GM23338 (cell line): ENCODE results near the gene MLF1. TPM values are rescaled to one million over a fixed set of nuclear protein-coding genes. Genes with fewer than 3 reads are reported as not detected.

Experiments used
- ATAC-seq: fragments of 200-7000 bp; cut with Tn5 transposase; 3 replicates; pipeline ENCODE4 v1.9.1; 2020
- DNase-seq: peaks from one replicate; pipeline ENCODE4 v3.0.0-alpha.2; 2015; ENCODE audit warnings: low spot score
- H2AFZ ChIP-seq: fragments of 200-600 bp; sonication (generic); 2 replicates; pipeline ENCODE4 v1.8.0; 2016; ENCODE audit warnings: antibody characterized with exemption, mild to moderate bottlenecking, moderate library complexity
- H3F3A ChIP-seq: fragments of 200-600 bp; sonication (generic); replicated peaks from 2 replicates; pipeline ENCODE4 v1.8.0; 2017; ENCODE audit warnings: antibody characterized with exemption, mixed run types, low read depth
- H3K27ac ChIP-seq: fragments of 200-600 bp; sonication (generic); 2 replicates; pipeline ENCODE4 v1.6.1; 2016; ENCODE audit warnings: low read depth
- H3K27me3 ChIP-seq: fragments of 200-600 bp; sonication (generic); 2 replicates; pipeline ENCODE4 v1.8.0; 2016; ENCODE audit warnings: mild to moderate bottlenecking, mixed run types, moderate library complexity; ENCODE audit not compliant: insufficient read depth
- H3K36me3 ChIP-seq: fragments of 200-600 bp; sonication (generic); 2 replicates; pipeline ENCODE4 v1.8.0; 2016; ENCODE audit warnings: mild to moderate bottlenecking; ENCODE audit not compliant: insufficient read depth
- H3K4me1 ChIP-seq: fragments of 200-600 bp; sonication (generic); 2 replicates; pipeline ENCODE4 v1.8.0; 2016; ENCODE audit warnings: mild to moderate bottlenecking, moderate library complexity; ENCODE audit not compliant: insufficient read depth
- H3K4me2 ChIP-seq: fragments of 200-600 bp; sonication (generic); 2 replicates; pipeline ENCODE4 v1.7.1; 2017; ENCODE audit warnings: mixed run types
- H3K4me3 ChIP-seq: fragments of 200-600 bp; sonication (generic); 2 replicates; pipeline ENCODE4 v1.6.1; 2016; ENCODE audit warnings: mixed run types
- H3K79me2 ChIP-seq: fragments of 200-600 bp; sonication (generic); replicated peaks from 2 replicates; pipeline ENCODE4 v1.8.0; 2017; ENCODE audit warnings: mild to moderate bottlenecking; ENCODE audit not compliant: insufficient read depth
- H3K9me2 ChIP-seq: fragments of 200-600 bp; sonication (generic); 2 replicates; pipeline ENCODE4 v1.8.0; 2017; ENCODE audit not compliant: insufficient read depth
- H4K20me1 ChIP-seq: fragments of 200-600 bp; sonication (generic); replicated peaks from 2 replicates; pipeline ENCODE4 v1.8.0; 2017; ENCODE audit warnings: mild to moderate bottlenecking; ENCODE audit not compliant: insufficient read depth
- H3K27ac Mint-ChIP-seq: 2 replicates; pipeline ENCODE4 v1.8.0; 2020; ENCODE audit warnings: inconsistent platforms, mild to moderate bottlenecking, moderate library complexity, mixed read lengths
- H3K27me3 Mint-ChIP-seq: 3 replicates; pipeline ENCODE4 v1.8.0; 2022; ENCODE audit warnings: low read depth, mild to moderate bottlenecking, moderate library complexity, mixed read lengths, inconsistent platforms; ENCODE audit not compliant: insufficient read depth, poor library complexity
- H3K36me3 Mint-ChIP-seq: 3 replicates; pipeline ENCODE4 v1.8.0; 2021; ENCODE audit warnings: low read depth, mild to moderate bottlenecking, inconsistent platforms, moderate library complexity, mixed read lengths
- H3K4me1 Mint-ChIP-seq: 3 replicates; pipeline ENCODE4 v1.8.0; 2020; ENCODE audit warnings: mild to moderate bottlenecking, inconsistent platforms, mixed read lengths
- H3K4me3 Mint-ChIP-seq: 3 replicates; pipeline ENCODE4 v1.8.0; 2021; ENCODE audit warnings: moderate library complexity, mild to moderate bottlenecking, inconsistent platforms, mixed read lengths
- H3K9me3 Mint-ChIP-seq: 3 replicates; pipeline ENCODE4 v1.8.0; 2020; ENCODE audit warnings: moderate library complexity, mild to moderate bottlenecking, inconsistent platforms, mixed read lengths
- CREB1 ChIP-seq: fragments of 250-450 bp; sonication (Bioruptor Pico); IDR thresholded peaks from 2 replicates; pipeline ENCODE4 v1.5.0; 2020; ENCODE audit warnings: low read depth, mild to moderate bottlenecking, moderate library complexity
- CTCF ChIP-seq, 2 experiments: fragments of 200-600 bp in 1 of 2; sonication (generic) in 1 of 2; conservative IDR thresholded peaks; 2 replicates each; pipeline versions ENCODE4 v1.5.1 to v1.6.1; 2016 to 2017; ENCODE audit warnings: antibody characterized with exemption in 2 of 2, low read depth in 2 of 2, mild to moderate bottlenecking in 2 of 2, moderate library complexity in 1 of 2
- ETS1 ChIP-seq: IDR thresholded peaks from 2 replicates; pipeline ENCODE4 v1.6.1; 2016; ENCODE audit warnings: antibody characterized with exemption
- EZH2phosphoT487 ChIP-seq: fragments of 200-600 bp; sonication (generic); IDR thresholded peaks from one replicate; pipeline ENCODE4 v1.8.1; 2018; ENCODE audit warnings: antibody characterized with exemption; ENCODE audit not compliant: unreplicated experiment
- JUNB ChIP-seq: IDR thresholded peaks from one replicate; pipeline ENCODE4 v1.6.1; 2016; ENCODE audit warnings: antibody characterized with exemption; ENCODE audit not compliant: unreplicated experiment
- NANOG ChIP-seq: IDR thresholded peaks from 2 replicates; pipeline ENCODE4 v1.6.1; 2016; ENCODE audit warnings: antibody characterized with exemption, borderline replicate concordance
- POLR2AphosphoS5 ChIP-seq: IDR thresholded peaks from 2 replicates; pipeline ENCODE4 v1.6.1; 2016; ENCODE audit warnings: antibody characterized with exemption, low read depth
- REST ChIP-seq: IDR thresholded peaks from one replicate; pipeline ENCODE4 v1.6.1; 2018; ENCODE audit warnings: antibody characterized with exemption; ENCODE audit not compliant: unreplicated experiment
- STAT1 ChIP-seq: IDR thresholded peaks from one replicate; pipeline ENCODE4 v1.6.1; 2016; ENCODE audit warnings: antibody characterized with exemption; ENCODE audit not compliant: unreplicated experiment
- ZNF114 ChIP-seq: fragments of 250-450 bp; sonication (Bioruptor Pico); IDR thresholded peaks from 2 replicates; pipeline ENCODE4 v1.5.0; 2020; ENCODE audit warnings: mild to moderate bottlenecking, moderate library complexity
- ZNF462 ChIP-seq: fragments of 250-450 bp; sonication (Bioruptor Pico); IDR thresholded peaks from 2 replicates; pipeline ENCODE4 v1.5.0; 2020; ENCODE audit warnings: mild to moderate bottlenecking, moderate library complexity
- polyA plus RNA-seq: library from polyadenylated mRNA; unstranded; fragments of >200 nt; fragmentation: Nextera tagmentation; extraction: Ambion mirVana; gene quantifications from 2 replicates; pipeline ENCODE4 v1.2.1, GENCODE V29; 2016
- total RNA-seq: library from RNA; depleted of rRNA; stranded (reverse); fragments of >200 nt; shearing (Covaris generic); gene quantifications from 2 replicates; pipeline ENCODE4 v1.2.3, GENCODE V29; 2014

MLF1 gene
- total and polyA plus RNA-seq, 2 experiments from 2014 or later = 36.6 to 63.6 TPM

GRCh38 chr3:158571969-158572765 lies 1.2 kb downstream of the MLF1 start:
- TF ChIP-seq ZNF462 (CRISPR knock-in tag) = no peak
- TF ChIP-seq ZNF114 (CRISPR knock-in tag) = no peak
- TF ChIP-seq EZH2phosphoT487 = no peak
- no peak for TF ChIP-seq JUNB
- no peak for TF ChIP-seq REST
- no peak for TF ChIP-seq ETS1
- TF ChIP-seq CTCF (conservative IDR thresholded peaks at IDR 0.05; ENCODE audit: low read depth in 2 of 2) = no peak
- no peak for TF ChIP-seq STAT1
- no peak for TF ChIP-seq CREB1 (CRISPR knock-in tag)
- TF ChIP-seq POLR2AphosphoS5 = no peak
- no peak for TF ChIP-seq NANOG
- H3F3A ChIP-seq = no peaks in the 10 kb centered on the region
- H4K20me1 ChIP-seq = no peaks in the 10 kb centered on the region; the same call in 1 of the 2 replicates
- H3K4me3 Mint-ChIP-seq = peak overlapping the region; percentile 19; the same call in 1 of the 3 replicates
- peaks cover 13% of the 10 kb centered on the region; the same call in 1 of the 2 replicates for H3K79me2 ChIP-seq
- H3K27ac ChIP-seq = no peak overlapping the region
- no peak overlapping the region for H3K4me2 ChIP-seq
- peaks cover 9% of the 10 kb centered on the region; the same call in 2 of the 3 replicates for H3K9me3 Mint-ChIP-seq
- no peaks in the 10 kb centered on the region; the same call in 2 of the 3 replicates for H3K36me3 Mint-ChIP-seq
- peaks cover 14% of the 10 kb centered on the region for H3K27me3 ChIP-seq
- DNase-seq (no peak), ATAC-seq (no peak)
- no peak overlapping the region for H2AFZ ChIP-seq
- peaks cover 16% of the 10 kb centered on the region; the same call in 2 of the 3 replicates for H3K4me1 Mint-ChIP-seq
- H3K27ac Mint-ChIP-seq = no peak overlapping the region
- H3K36me3 ChIP-seq = no peaks in the 10 kb centered on the region
- H3K27me3 Mint-ChIP-seq = peaks cover 25% of the 10 kb centered on the region
- H3K4me3 ChIP-seq = no peak overlapping the region
- H3K9me2 ChIP-seq = no peaks in the 10 kb centered on the region
- H3K4me1 ChIP-seq = peaks cover 20% of the 10 kb centered on the region
